ENCODE data around the gene OPCML.

DNA sequence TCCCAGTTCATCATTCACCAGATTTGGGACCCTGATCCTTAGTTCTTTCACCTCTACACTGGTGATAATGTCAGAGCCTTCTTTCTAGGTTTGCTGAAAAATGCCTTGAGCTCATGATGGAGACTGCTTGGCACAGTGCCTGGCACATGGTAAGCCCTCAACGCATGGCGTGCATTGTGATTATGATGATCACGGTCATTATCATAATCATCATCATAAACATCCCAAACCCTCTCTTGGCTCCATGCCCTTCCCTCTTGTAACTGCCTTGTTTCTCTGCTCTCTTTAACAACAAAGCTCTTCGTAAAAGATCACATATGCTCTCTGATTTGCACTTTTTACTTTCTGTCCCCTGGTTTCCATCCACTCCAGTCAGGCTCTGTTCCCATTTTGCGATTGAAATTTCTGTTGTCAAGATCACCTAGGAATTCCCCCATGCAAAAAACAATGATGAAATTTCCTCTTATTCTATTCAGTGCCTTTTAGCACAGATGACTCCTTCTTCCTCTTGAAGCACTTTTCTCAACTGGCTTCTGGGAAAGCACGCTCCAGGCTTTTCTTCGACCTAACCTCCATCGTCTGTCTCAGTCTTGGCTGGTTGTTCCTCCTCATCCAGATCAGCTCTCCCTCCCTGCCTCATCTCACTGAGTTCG, 479.1 kb downstream of the OPCML start:
- TF ChIP-seq, protein P1, sequence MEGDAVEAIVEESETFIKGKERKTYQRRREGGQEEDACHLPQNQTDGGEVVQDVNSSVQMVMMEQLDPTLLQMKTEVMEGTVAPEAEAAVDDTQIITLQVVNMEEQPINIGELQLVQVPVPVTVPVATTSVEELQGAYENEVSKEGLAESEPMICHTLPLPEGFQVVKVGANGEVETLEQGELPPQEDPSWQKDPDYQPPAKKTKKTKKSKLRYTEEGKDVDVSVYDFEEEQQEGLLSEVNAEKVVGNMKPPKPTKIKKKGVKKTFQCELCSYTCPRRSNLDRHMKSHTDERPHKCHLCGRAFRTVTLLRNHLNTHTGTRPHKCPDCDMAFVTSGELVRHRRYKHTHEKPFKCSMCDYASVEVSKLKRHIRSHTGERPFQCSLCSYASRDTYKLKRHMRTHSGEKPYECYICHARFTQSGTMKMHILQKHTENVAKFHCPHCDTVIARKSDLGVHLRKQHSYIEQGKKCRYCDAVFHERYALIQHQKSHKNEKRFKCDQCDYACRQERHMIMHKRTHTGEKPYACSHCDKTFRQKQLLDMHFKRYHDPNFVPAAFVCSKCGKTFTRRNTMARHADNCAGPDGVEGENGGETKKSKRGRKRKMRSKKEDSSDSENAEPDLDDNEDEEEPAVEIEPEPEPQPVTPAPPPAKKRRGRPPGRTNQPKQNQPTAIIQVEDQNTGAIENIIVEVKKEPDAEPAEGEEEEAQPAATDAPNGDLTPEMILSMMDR (IDR thresholded peaks at IDR 0.05; ENCODE audit: insufficient read depth, low read length) = no peak
- TF ChIP-seq POLR2AphosphoS5 (IDR thresholded peaks at IDR 0.05; ENCODE audit: low read depth) (no peak), GABPA (IDR thresholded peaks at IDR 0.05; ENCODE audit: low read depth) (no peak), SPI1 (IDR thresholded peaks at IDR 0.05; ENCODE audit: borderline replicate concordance, low read depth) (no peak)
- TF ChIP-seq, protein P2, sequence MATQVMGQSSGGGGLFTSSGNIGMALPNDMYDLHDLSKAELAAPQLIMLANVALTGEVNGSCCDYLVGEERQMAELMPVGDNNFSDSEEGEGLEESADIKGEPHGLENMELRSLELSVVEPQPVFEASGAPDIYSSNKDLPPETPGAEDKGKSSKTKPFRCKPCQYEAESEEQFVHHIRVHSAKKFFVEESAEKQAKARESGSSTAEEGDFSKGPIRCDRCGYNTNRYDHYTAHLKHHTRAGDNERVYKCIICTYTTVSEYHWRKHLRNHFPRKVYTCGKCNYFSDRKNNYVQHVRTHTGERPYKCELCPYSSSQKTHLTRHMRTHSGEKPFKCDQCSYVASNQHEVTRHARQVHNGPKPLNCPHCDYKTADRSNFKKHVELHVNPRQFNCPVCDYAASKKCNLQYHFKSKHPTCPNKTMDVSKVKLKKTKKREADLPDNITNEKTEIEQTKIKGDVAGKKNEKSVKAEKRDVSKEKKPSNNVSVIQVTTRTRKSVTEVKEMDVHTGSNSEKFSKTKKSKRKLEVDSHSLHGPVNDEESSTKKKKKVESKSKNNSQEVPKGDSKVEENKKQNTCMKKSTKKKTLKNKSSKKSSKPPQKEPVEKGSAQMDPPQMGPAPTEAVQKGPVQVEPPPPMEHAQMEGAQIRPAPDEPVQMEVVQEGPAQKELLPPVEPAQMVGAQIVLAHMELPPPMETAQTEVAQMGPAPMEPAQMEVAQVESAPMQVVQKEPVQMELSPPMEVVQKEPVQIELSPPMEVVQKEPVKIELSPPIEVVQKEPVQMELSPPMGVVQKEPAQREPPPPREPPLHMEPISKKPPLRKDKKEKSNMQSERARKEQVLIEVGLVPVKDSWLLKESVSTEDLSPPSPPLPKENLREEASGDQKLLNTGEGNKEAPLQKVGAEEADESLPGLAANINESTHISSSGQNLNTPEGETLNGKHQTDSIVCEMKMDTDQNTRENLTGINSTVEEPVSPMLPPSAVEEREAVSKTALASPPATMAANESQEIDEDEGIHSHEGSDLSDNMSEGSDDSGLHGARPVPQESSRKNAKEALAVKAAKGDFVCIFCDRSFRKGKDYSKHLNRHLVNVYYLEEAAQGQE (IDR thresholded peaks at IDR 0.05; ENCODE audit: insufficient replicate concordance, low read depth) = no peak

Measured in HL-60 (cell line).